B cell (primary cell): ENCODE measurements around the gene SLC22A2. TPM values are rescaled to one million over a fixed set of nuclear protein-coding genes. Genes with fewer than 3 reads are reported as not detected.

Experiments
- ATAC-seq: fragments of 200-7000 bp; cut with Tn5 transposase; one replicate; pipeline ENCODE4 v1.10.0; 2021; ENCODE audit warnings: low read depth, mild to moderate bottlenecking, moderate number of reproducible peaks, moderate library complexity
- CTCF ChIA-PET: fragments of 350-600 bp; sonication (Branson Sonifier 250); formaldehyde crosslinking; loops from one replicate; lab custom pipeline; 2021; ENCODE audit warnings: antibody characterized with exemption, inconsistent platforms; lab: Charles Lee
- POLR2A ChIA-PET: fragments of 350-600 bp; sonication (Branson Sonifier 250); formaldehyde crosslinking; loops from one replicate; lab custom pipeline; 2021; ENCODE audit warnings: antibody characterized with exemption; lab: Charles Lee
- DNase-seq: peaks from one replicate; pipeline ENCODE4 v3.0.0; 2013
- H2AFZ ChIP-seq: 2 replicates; pipeline ENCODE4 v1.6.1; 2012; ENCODE audit warnings: mild to moderate bottlenecking, low read depth, low read length; ENCODE audit not compliant: insufficient read depth, poor library complexity, severe bottlenecking
- H3K27ac ChIP-seq, 2 donors: 1 replicate in 1 of 2; 2 replicates in 1 of 2; pipeline ENCODE4 v1.5.1; 2012 to 2013; ENCODE audit warnings: low read length in 2 of 2, mild to moderate bottlenecking in 2 of 2, moderate library complexity in 1 of 2
- H3K27me3 ChIP-seq, 4 experiments: fragments of 200-600 bp in 1 of 4; sonication (generic) in 1 of 4; replicated peaks in 1 of 4; 1 replicate in 2 of 4; 2 replicates in 2 of 4; pipeline versions ENCODE4 v1.6.1 to v1.7.0; 2013 to 2016; ENCODE audit warnings: low read length in 3 of 4, mild to moderate bottlenecking in 2 of 4, mixed read lengths in 1 of 4, moderate library complexity in 1 of 4; ENCODE audit not compliant: insufficient read depth in 4 of 4, control insufficient read depth in 3 of 4; ENCODE audit errors: control extremely low read depth in 1 of 4
- H3K36me3 ChIP-seq, 2 experiments: replicated peaks in 1 of 2; 1 replicate in 1 of 2; 2 replicates in 1 of 2; pipeline versions ENCODE4 v1.6.1 to v1.7.1; 2013; ENCODE audit warnings: low read length in 1 of 2; ENCODE audit not compliant: insufficient read depth in 2 of 2, control insufficient read depth in 1 of 2; ENCODE audit errors: control extremely low read depth in 1 of 2, extremely low read depth in 1 of 2
- H3K4me1 ChIP-seq, 2 donors: fragments of 200-600 bp in 1 of 2; sonication (generic) in 1 of 2; 1 replicate in 1 of 2; 2 replicates in 1 of 2; pipeline versions ENCODE4 v1.5.1 to v1.6.1; 2013 to 2017; ENCODE audit warnings: low read length in 2 of 2; ENCODE audit not compliant: control insufficient read depth in 2 of 2, insufficient read depth in 2 of 2
- H3K4me2 ChIP-seq: replicated peaks from 2 replicates; pipeline ENCODE3; 2012; ENCODE audit warnings: mild to moderate bottlenecking, low read depth, low read length; ENCODE audit not compliant: poor library complexity, severe bottlenecking
- H3K4me3 ChIP-seq, 5 experiments: fragments of 200-600 bp in 1 of 5; sonication (generic) in 1 of 5; 1 replicate in 3 of 5; 2 replicates in 2 of 5; pipeline versions ENCODE4 v1.5.1 to v1.7.0; 2011 to 2016; ENCODE audit warnings: low read length in 4 of 5, mild to moderate bottlenecking in 4 of 5, low read depth in 2 of 5, control low read depth in 1 of 5, moderate library complexity in 1 of 5; ENCODE audit not compliant: insufficient read depth in 1 of 5; ENCODE audit errors: control extremely low read depth in 1 of 5, extremely low read depth in 1 of 5
- H3K79me2 ChIP-seq: fragments of 200-600 bp; sonication (generic); one replicate; pipeline ENCODE4 v1.6.0; 2016; ENCODE audit warnings: low read length; ENCODE audit not compliant: control insufficient read depth, insufficient read depth
- H3K9ac ChIP-seq: fragments of 200-600 bp; sonication (generic); 2 replicates; pipeline ENCODE4 v1.6.1; 2017; ENCODE audit warnings: mild to moderate bottlenecking, low read length, moderate library complexity
- H3K9me3 ChIP-seq, 3 donors: one replicate each; pipeline versions ENCODE4 v1.6.1 to v1.7.1; 2013; ENCODE audit warnings: low read length in 2 of 3; ENCODE audit not compliant: control insufficient read depth in 2 of 3, insufficient read depth in 1 of 3; ENCODE audit errors: control extremely low read depth in 1 of 3
- H4K20me1 ChIP-seq: 2 replicates; pipeline ENCODE4 v1.6.0; 2012; ENCODE audit warnings: mild to moderate bottlenecking, low read length; ENCODE audit not compliant: insufficient read depth, control insufficient read depth, poor library complexity, severe bottlenecking
- H3K27ac Mint-ChIP-seq: one replicate; pipeline ENCODE4 v1.8.0; 2021; ENCODE audit warnings: mixed read lengths
- H3K27me3 Mint-ChIP-seq: one replicate; pipeline ENCODE4 v1.8.0; 2021; ENCODE audit warnings: mixed read lengths
- H3K4me1 Mint-ChIP-seq: one replicate; pipeline ENCODE4 v1.8.0; 2021; ENCODE audit warnings: mixed read lengths
- H3K4me3 Mint-ChIP-seq: one replicate; pipeline ENCODE4 v1.8.0; 2021; ENCODE audit warnings: mixed read lengths
- H3K9me3 Mint-ChIP-seq: one replicate; pipeline ENCODE4 v1.8.0; 2022; ENCODE audit warnings: mixed read lengths; ENCODE audit not compliant: insufficient read depth
- EZH2 ChIP-seq: IDR thresholded peaks from 2 replicates; pipeline ENCODE4 v1.6.1; 2012; ENCODE audit warnings: borderline replicate concordance, low read depth, mild to moderate bottlenecking, moderate library complexity, low read length; ENCODE audit not compliant: insufficient read depth, poor library complexity, severe bottlenecking
- WGBS: methylation state at CpG from one replicate; pipeline ENCODE4 v1.1.5; 2013; ENCODE audit warnings: missing lambda C conversion rate; ENCODE audit not compliant: insufficient coverage; 5-methylcytosine and 5-hydroxymethylcytosine counted together
- intact Hi-C: fragments of 100-400 bp; cut with micrococcal nuclease; formaldehyde crosslinking; loops from one replicate; pipeline ENCODE4 v1.10.0; 2022
- polyA plus RNA-seq: library from polyadenylated mRNA; depleted of rRNA; stranded (reverse); fragments of >200 nt; gene quantifications from 2 replicates; pipeline ENCODE4 v1.2.3, GENCODE V29; 2012
- total RNA-seq, 2 donors: library from RNA; stranded (reverse); fragments of 120-200 nt in 1 of 2; gene quantifications; 1 replicate in 1 of 2; 2 replicates in 1 of 2; pipeline versions ENCODE4 v1.2.3 to v1.2.4, GENCODE V29; 2013 to 2022
- TF ChIP-seq, protein P1 (sequence below): fragments of 200-600 bp; IDR thresholded peaks from one replicate; pipeline ENCODE4 v1.8.0; 2022; ENCODE audit warnings: antibody characterized with exemption, mild to moderate bottlenecking

Gene SLC22A2
- total and polyA plus RNA-seq, 2 donors (not counting 1 experiment from before 2014, with no cell fraction given) = not detected

DNA sequence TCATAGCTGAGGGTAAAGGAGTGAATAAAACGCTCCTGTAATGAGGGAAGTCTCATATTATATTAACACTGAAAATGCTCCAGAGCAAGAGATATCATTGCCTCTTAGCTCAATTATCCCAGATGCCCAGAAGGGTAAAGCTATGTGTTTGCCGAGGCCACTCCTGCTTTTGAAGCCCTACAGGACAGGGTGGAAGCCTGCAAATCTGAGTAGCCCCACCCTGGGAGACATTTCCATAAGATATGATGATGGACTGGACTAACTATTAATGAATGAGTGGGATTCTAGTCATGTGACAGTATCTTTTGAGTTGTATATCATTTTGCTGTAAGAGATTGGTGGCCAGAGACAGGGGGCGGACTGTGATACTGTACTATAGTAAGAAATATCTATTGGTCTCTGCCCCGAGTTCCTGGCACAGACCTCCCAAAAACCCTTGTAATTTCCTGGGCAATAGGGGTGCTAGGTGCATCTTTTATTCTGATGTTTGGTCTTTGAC lies 10.5 kb upstream of the SLC22A2 start:
- H3K9me3 Mint-ChIP-seq = no peaks in the 10 kb centered on the region

DNA sequence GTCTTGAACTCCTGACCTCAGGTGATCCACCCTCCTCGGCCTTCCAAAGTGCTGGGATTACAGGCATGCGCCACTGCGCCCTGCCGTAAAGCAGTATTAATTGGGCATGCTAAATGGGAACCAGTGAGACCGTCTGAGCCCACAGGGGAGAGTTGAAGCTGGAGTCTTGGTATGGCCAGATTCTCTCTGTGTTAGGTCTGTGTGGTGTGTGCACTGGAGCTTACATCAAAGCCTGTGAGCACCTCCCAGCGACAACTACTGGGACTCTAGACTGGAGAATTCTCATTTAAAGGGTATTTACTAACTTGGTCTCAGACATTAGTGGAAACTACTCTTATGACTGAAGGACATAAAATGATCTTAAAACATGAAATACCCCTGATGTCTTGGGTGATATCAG lies 8.5 kb upstream of the SLC22A2 start:
- Histone ChIP-seq H3K27me3 (no peaks in the 10 kb centered on the region), H3K27ac (no peak overlapping the region), H3K4me3 (no peak overlapping the region), H3K4me1 (no peaks in the 10 kb centered on the region), H2AFZ (no peak overlapping the region), H4K20me1 (no peaks in the 10 kb centered on the region), H3K36me3 (no peaks in the 10 kb centered on the region), H3K9ac (no peak overlapping the region), H3K9me3 (peaks cover 0 to 3% (median 0%) of the 10 kb centered on the region in 3 donors), H3K79me2 (no peaks in the 10 kb centered on the region), H3K4me2 (no peak overlapping the region)
- WGBS = 97% methylated on average over 5 of the region's 6 CpGs
- Mint-ChIP-seq H3K27me3 (peaks cover 3% of the 10 kb centered on the region), H3K4me1 (peaks cover 3% of the 10 kb centered on the region), H3K4me3 (no peak overlapping the region), H3K27ac (no peak overlapping the region), H3K9me3 (no peaks in the 10 kb centered on the region)
- POLR2A ChIA-PET = no interaction called here
- ATAC-seq (no peak), DNase-seq (no peak)
- CTCF ChIA-PET = no interaction called here
- intact Hi-C loops = no loop called here
- TF ChIP-seq, protein P1, sequence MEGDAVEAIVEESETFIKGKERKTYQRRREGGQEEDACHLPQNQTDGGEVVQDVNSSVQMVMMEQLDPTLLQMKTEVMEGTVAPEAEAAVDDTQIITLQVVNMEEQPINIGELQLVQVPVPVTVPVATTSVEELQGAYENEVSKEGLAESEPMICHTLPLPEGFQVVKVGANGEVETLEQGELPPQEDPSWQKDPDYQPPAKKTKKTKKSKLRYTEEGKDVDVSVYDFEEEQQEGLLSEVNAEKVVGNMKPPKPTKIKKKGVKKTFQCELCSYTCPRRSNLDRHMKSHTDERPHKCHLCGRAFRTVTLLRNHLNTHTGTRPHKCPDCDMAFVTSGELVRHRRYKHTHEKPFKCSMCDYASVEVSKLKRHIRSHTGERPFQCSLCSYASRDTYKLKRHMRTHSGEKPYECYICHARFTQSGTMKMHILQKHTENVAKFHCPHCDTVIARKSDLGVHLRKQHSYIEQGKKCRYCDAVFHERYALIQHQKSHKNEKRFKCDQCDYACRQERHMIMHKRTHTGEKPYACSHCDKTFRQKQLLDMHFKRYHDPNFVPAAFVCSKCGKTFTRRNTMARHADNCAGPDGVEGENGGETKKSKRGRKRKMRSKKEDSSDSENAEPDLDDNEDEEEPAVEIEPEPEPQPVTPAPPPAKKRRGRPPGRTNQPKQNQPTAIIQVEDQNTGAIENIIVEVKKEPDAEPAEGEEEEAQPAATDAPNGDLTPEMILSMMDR = no peak
- no peak for TF ChIP-seq EZH2

More for the DNA sequence above, 10.5 kb upstream of the SLC22A2 start:
- H3K27me3 ChIP-seq = no peaks in the 10 kb centered on the region
- no peak overlapping the region for H3K4me3 ChIP-seq
- no peaks in the 10 kb centered on the region for H4K20me1 ChIP-seq
- CTCF ChIA-PET = no interaction called here
- no peaks in the 10 kb centered on the region for H3K4me1 ChIP-seq
- intact Hi-C loops = no loop called here
- Mint-ChIP-seq H3K27me3 (peaks cover 2% of the 10 kb centered on the region), H3K27ac (no peak overlapping the region), H3K4me1 (peaks cover 3% of the 10 kb centered on the region), H3K4me3 (no peak overlapping the region)
- no peaks in the 10 kb centered on the region for H3K79me2 ChIP-seq
- no peak overlapping the region for H3K9ac ChIP-seq
- POLR2A ChIA-PET = no interaction called here
- ATAC-seq (no peak), DNase-seq (no peak)
- no peak overlapping the region for H3K27ac ChIP-seq
- H3K9me3 ChIP-seq = peaks cover 0 to 3% (median 0%) of the 10 kb centered on the region in 3 donors
- 100% methylated on average over 1 of the region's 4 CpGs for WGBS
- H3K4me2 ChIP-seq = no peak overlapping the region
- H2AFZ ChIP-seq = no peak overlapping the region
- no peaks in the 10 kb centered on the region for H3K36me3 ChIP-seq
- TF ChIP-seq, protein P1 = no peak
- no peak for TF ChIP-seq EZH2
